Fibroblast of lung (primary cell): ENCODE measurements around the gene CRABP1. TPM values are rescaled to one million over a fixed set of nuclear protein-coding genes. Genes with fewer than 3 reads are reported as not detected.

Experiments
- DNase-seq, 2 donors: peaks; one replicate each; pipeline versions ENCODE4 v3.0.0 to v3.0.0-alpha.2; 2010; ENCODE audit warnings: low read depth in 2 of 2
- H2AFZ ChIP-seq: 2 replicates; pipeline ENCODE4 v1.5.1; 2012; ENCODE audit warnings: low read length, control low read depth, inconsistent platforms
- H3K27ac ChIP-seq: 2 replicates; pipeline ENCODE4 v1.5.1; 2011; ENCODE audit warnings: low read length, control low read depth; ENCODE audit not compliant: insufficient read depth
- H3K27me3 ChIP-seq: 2 replicates; pipeline ENCODE4 v1.5.1; 2011; ENCODE audit warnings: mild to moderate bottlenecking, low read length; ENCODE audit not compliant: control insufficient read depth, insufficient read depth
- H3K36me3 ChIP-seq: 2 replicates; pipeline ENCODE4 v1.5.1; 2011; ENCODE audit warnings: low read length; ENCODE audit not compliant: control insufficient read depth, insufficient read depth
- H3K4me1 ChIP-seq: 2 replicates; pipeline ENCODE4 v1.5.1; 2011; ENCODE audit warnings: low read length; ENCODE audit not compliant: control insufficient read depth, insufficient read depth; ENCODE audit errors: extremely low read depth
- H3K4me2 ChIP-seq: 2 replicates; pipeline ENCODE4 v1.5.1; 2011; ENCODE audit warnings: low read length, control low read depth; ENCODE audit not compliant: insufficient read depth; ENCODE audit errors: extremely low read depth
- H3K4me3 ChIP-seq, 4 experiments: fragments of 200-600 bp in 1 of 4; sonication (generic) in 1 of 4; replicated peaks in 1 of 4; 2 replicates each; pipeline ENCODE4 v1.5.1; 2011 to 2016; ENCODE audit warnings: low read length in 4 of 4, low read depth in 3 of 4, mild to moderate bottlenecking in 3 of 4, control low read depth in 2 of 4, inconsistent platforms in 1 of 4, mixed read lengths in 1 of 4; ENCODE audit not compliant: insufficient read depth in 1 of 4; ENCODE audit errors: control extremely low read depth in 1 of 4
- H3K79me2 ChIP-seq: 2 replicates; pipeline ENCODE4 v1.5.1; 2012; ENCODE audit warnings: mild to moderate bottlenecking, low read length, inconsistent platforms; ENCODE audit not compliant: control insufficient read depth, insufficient read depth
- H3K9ac ChIP-seq: 2 replicates; pipeline ENCODE4 v1.5.1; 2011; ENCODE audit warnings: mild to moderate bottlenecking, low read length, control low read depth; ENCODE audit not compliant: insufficient read depth
- H3K9me3 ChIP-seq: 2 replicates; pipeline ENCODE4 v1.5.1; 2012; ENCODE audit warnings: low read depth, low read length; ENCODE audit not compliant: control insufficient read depth, insufficient read depth
- H4K20me1 ChIP-seq: 2 replicates; pipeline ENCODE4 v1.5.1; 2011; ENCODE audit warnings: low read length; ENCODE audit not compliant: control insufficient read depth, insufficient read depth; ENCODE audit errors: extremely low read depth
- EZH2 ChIP-seq: IDR thresholded peaks from 2 replicates; pipeline ENCODE4 v1.5.1; 2012; ENCODE audit warnings: low read length, control low read depth, mild to moderate bottlenecking; ENCODE audit errors: missing control alignments
- polyA plus RNA-seq, 2 donors: library from polyadenylated mRNA; depleted of rRNA in 1 of 2; stranded (reverse) in 1 of 2; unstranded in 1 of 2; fragments of >200 nt; gene quantifications; 2 replicates each; pipeline ENCODE4 v1.2.1, GENCODE V29; 2011 to 2012; ENCODE audit warnings: missing spikeins in 1 of 2
- total RNA-seq: library from RNA; depleted of rRNA; stranded (reverse); fragments of >200 nt; gene quantifications from 2 replicates; pipeline ENCODE4 v1.2.1, GENCODE V29; 2014
- TF ChIP-seq, protein P1 (sequence below), 2 donors: IDR thresholded peaks in 1 of 2; conservative IDR thresholded peaks in 1 of 2; 1 replicate in 1 of 2; 2 replicates in 1 of 2; pipeline ENCODE4 v1.5.1; 2011 to 2012; ENCODE audit warnings: low read length in 2 of 2, control low read depth in 1 of 2, inconsistent platforms in 1 of 2, low read depth in 1 of 2, mild to moderate bottlenecking in 1 of 2

Gene CRABP1
- total and polyA plus RNA-seq, 2 donors (not counting 1 experiment from before 2014, with no cell fraction given), result not detected

DNA sequence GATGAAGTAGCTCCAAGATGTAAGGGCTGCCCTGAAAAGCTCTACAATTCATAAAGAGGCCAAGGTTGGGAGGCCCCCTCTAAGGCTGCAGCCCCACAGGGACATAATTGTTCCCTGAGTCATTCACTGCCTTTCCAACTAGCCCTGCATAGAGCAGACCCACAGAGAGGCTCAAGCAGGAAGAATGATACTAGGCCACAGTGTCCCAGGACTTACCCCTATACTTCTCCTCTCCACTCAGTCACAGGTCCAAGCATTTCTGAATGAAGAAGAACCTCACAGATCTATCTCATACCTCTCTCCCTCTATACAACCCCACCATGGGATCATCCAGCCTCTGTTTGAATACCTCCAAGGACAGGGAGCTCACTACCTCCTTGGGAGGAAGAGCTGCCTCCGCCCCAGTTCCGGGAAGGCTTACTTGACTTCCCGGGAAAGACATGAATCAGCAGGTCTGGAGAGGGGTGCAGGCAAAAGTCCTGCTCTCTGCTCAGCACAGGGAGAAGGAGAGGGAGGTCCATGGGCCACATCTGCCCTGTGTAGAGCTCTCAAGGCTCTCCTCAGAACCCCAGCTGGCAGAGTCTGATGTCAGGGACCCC lies 33.9 kb upstream of the CRABP1 start:
- H3K9me3 ChIP-seq, result no peaks in the 10 kb centered on the region
- no peaks in the 10 kb centered on the region for H3K79me2 ChIP-seq
- H3K4me3 ChIP-seq, result no peak overlapping the region
- peaks cover 12% of the 10 kb centered on the region for H3K4me1 ChIP-seq
- no peak overlapping the region for H3K9ac ChIP-seq
- no peaks in the 10 kb centered on the region for H3K27me3 ChIP-seq
- TF ChIP-seq, protein P1, sequence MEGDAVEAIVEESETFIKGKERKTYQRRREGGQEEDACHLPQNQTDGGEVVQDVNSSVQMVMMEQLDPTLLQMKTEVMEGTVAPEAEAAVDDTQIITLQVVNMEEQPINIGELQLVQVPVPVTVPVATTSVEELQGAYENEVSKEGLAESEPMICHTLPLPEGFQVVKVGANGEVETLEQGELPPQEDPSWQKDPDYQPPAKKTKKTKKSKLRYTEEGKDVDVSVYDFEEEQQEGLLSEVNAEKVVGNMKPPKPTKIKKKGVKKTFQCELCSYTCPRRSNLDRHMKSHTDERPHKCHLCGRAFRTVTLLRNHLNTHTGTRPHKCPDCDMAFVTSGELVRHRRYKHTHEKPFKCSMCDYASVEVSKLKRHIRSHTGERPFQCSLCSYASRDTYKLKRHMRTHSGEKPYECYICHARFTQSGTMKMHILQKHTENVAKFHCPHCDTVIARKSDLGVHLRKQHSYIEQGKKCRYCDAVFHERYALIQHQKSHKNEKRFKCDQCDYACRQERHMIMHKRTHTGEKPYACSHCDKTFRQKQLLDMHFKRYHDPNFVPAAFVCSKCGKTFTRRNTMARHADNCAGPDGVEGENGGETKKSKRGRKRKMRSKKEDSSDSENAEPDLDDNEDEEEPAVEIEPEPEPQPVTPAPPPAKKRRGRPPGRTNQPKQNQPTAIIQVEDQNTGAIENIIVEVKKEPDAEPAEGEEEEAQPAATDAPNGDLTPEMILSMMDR (conservative IDR thresholded peaks at IDR 0.05 in 1 of 2, IDR thresholded peaks at IDR 0.05 in 1 of 2; ENCODE audit: low read depth in 1 of 2, low read length in 2 of 2), result no peak
- TF ChIP-seq EZH2, result no peak
- H2AFZ ChIP-seq, result no peak overlapping the region
- H3K27ac ChIP-seq, result no peak overlapping the region
- H3K4me2 ChIP-seq, result no peak overlapping the region
- DNase-seq, result peak; percentile 65 to 81
- no peaks in the 10 kb centered on the region for H3K36me3 ChIP-seq
- no peaks in the 10 kb centered on the region for H4K20me1 ChIP-seq

DNA sequence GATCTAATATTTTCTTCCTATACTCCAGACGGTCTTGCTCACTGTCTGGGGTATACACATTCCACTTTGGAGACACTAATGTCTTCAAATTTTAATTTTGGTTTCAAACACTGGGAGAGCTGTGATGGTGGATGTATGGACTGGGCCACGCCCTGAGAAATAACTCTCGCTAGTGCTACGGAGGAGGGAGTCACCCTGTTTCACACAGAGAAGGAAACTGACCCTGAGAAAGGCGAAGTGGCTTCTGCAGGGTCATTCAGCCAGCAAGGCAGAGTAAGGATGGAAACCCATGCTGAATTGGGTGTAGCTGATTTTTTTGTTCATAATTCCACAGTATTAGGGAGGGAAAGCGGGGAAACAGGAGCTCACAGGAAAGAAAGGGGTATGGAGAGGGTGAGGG lies 32.2 kb upstream of the CRABP1 start:
- no peaks in the 10 kb centered on the region for H3K36me3 ChIP-seq
- no peak overlapping the region for H3K4me2 ChIP-seq
- no peak overlapping the region for H3K4me3 ChIP-seq
- no peaks in the 10 kb centered on the region for H3K79me2 ChIP-seq
- TF ChIP-seq, protein P1 (conservative IDR thresholded peaks at IDR 0.05 in 1 of 2, IDR thresholded peaks at IDR 0.05 in 1 of 2; ENCODE audit: low read depth in 1 of 2, low read length in 2 of 2), result no peak
- no peak for TF ChIP-seq EZH2
- H2AFZ ChIP-seq, result no peak overlapping the region
- no peaks in the 10 kb centered on the region for H4K20me1 ChIP-seq
- H3K4me1 ChIP-seq, result peaks cover 5% of the 10 kb centered on the region
- H3K27ac ChIP-seq, result no peak overlapping the region
- no peak for DNase-seq
- H3K9ac ChIP-seq, result no peak overlapping the region
- H3K27me3 ChIP-seq, result no peaks in the 10 kb centered on the region
- no peaks in the 10 kb centered on the region for H3K9me3 ChIP-seq

DNA sequence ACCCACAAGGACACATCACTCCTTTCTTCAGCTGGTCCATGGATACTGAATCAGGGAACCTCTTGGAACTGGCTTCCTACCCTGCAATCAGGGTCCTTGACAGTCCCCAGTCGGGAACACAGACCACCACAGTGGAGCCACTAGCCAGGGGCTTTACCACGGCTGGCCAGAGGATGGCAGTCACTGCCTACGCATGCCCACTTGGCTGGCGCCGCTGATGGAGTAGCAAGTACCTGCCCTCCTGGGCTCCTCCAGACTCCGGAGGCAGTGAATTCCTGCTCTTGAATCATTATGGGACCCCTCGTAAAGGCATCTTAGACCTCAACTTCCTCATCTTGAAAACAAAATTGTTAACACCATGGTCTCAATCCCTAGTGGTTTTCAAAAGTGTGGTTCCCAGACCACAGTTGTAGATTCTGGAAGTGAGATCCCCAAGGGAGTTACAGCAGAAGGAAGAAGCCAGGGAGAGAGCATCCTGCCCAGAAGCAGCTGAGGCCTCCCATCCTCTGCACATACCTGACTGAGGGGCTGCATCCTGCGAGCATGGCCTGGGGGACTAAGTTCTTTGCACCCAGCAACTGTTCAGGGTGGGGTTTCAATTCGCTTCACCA lies 31.6 kb upstream of the CRABP1 start:
- H3K9ac ChIP-seq, result no peak overlapping the region
- no peak overlapping the region for H3K4me3 ChIP-seq
- H3K79me2 ChIP-seq, result no peaks in the 10 kb centered on the region
- peaks cover 4% of the 10 kb centered on the region for H3K4me1 ChIP-seq
- H3K27ac ChIP-seq, result no peak overlapping the region
- no peaks in the 10 kb centered on the region for H3K36me3 ChIP-seq
- H2AFZ ChIP-seq, result no peak overlapping the region
- DNase-seq, result peak; percentile 52 to 59
- H3K9me3 ChIP-seq, result no peaks in the 10 kb centered on the region
- TF ChIP-seq, protein P1 (conservative IDR thresholded peaks at IDR 0.05 in 1 of 2, IDR thresholded peaks at IDR 0.05 in 1 of 2; ENCODE audit: low read depth in 1 of 2, low read length in 2 of 2), result peak; percentile 84 to 97
- TF ChIP-seq EZH2, result no peak
- no peaks in the 10 kb centered on the region for H3K27me3 ChIP-seq
- no peaks in the 10 kb centered on the region for H4K20me1 ChIP-seq
- H3K4me2 ChIP-seq, result no peak overlapping the region
